ENCODE results near the gene DPEP3. TPM values are rescaled to one million over a fixed set of nuclear protein-coding genes. Genes with fewer than 3 reads are reported as not detected.
"Not testable (repeated sequence)": the region's sequence is repeated elsewhere in the genome, so short reads cannot be mapped to it uniquely, and the experiment has no call there.

The DPEP3 gene
- total and polyA plus RNA-seq, 10 donors = 0.26 to 2.2 (median 0.93) TPM

DNA sequence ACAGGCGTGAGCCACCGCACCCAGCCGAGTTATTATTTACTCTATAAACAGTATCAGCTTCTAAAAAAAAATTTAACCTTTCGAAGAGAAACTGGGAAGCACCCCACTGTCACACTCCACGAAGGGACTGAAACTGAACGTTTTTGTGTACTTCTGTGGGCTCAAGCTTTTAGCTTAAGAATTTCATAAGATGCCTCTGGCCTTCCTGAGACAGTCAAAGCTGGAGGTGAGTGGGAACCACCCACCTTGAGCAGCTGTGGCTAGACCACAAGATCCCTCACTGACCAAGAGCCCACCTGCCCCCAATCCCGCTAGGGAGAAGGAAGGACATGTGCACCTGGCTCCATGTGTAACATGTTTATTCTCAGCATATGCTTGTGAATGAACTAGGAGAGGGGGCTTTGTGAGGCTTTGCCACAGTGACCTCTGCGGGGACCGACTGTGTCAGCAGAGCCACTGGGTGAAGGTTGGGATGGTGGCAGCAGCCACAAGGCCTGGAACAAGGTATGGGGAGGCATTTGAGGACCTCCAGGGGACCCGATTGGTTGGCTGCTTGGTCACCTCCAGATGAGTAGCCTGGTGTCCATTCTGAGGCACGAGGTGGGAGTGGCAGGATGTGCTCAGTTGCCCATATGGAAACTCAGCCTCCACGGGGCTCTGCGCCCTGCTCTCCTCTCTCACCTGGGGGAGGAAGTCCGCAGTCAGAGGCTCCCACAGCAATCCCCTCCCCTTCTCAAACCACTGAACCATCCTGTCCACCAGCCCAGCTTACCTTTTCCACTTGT, 4.8 kb downstream of the DPEP3 start:
- H3K9me3 ChIP-seq = no peaks in the 10 kb centered on the region
- H3K36me3 ChIP-seq = no peaks in the 10 kb centered on the region
- H3K4me1 ChIP-seq = no peaks in the 10 kb centered on the region
- TF ChIP-seq POLR2A (IDR thresholded peaks at IDR 0.05) (no peak), POLR2AphosphoS5 (IDR thresholded peaks at IDR 0.05) (no peak)
- TF ChIP-seq, protein P1, sequence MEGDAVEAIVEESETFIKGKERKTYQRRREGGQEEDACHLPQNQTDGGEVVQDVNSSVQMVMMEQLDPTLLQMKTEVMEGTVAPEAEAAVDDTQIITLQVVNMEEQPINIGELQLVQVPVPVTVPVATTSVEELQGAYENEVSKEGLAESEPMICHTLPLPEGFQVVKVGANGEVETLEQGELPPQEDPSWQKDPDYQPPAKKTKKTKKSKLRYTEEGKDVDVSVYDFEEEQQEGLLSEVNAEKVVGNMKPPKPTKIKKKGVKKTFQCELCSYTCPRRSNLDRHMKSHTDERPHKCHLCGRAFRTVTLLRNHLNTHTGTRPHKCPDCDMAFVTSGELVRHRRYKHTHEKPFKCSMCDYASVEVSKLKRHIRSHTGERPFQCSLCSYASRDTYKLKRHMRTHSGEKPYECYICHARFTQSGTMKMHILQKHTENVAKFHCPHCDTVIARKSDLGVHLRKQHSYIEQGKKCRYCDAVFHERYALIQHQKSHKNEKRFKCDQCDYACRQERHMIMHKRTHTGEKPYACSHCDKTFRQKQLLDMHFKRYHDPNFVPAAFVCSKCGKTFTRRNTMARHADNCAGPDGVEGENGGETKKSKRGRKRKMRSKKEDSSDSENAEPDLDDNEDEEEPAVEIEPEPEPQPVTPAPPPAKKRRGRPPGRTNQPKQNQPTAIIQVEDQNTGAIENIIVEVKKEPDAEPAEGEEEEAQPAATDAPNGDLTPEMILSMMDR (IDR thresholded peaks at IDR 0.05 in 8 of 11, conservative IDR thresholded peaks at IDR 0.05 in 3 of 11) = no peak
- intact Hi-C loops (cut with DNase I; ENCODE audit: low total_unique reads) = no loop called here
- peak; percentile 66 for DNase-seq
- H3K27me3 ChIP-seq (replicated peaks in 1 of 7) = no peaks in the 10 kb centered on the region
- no peak overlapping the region for H3K27ac ChIP-seq
- WGBS, 5 donors = 65 to 77% (median 74%) methylated on average over 14 of the region's 14 CpGs
- H3K4me3 ChIP-seq = no peak overlapping the region

DNA sequence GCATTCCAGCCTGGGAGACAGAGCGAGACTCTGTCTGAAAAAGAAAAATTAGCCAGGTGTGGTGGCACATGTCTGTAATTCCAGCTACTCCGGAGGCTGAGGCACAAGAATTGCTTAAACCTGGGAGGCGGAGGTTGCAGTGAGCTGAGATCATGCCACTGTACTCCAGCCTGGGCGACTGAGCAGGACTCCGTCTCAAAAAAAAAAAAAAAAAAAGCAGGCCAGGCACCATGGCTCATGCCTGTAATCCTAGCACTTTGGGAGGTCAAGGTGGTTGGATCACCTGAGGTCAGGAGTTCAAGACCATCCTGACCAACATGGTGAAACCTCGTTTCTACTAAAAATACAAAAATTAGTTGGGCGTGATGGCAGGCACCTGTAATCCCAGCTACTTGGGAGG, 8.0 kb downstream of the DPEP3 start:
- H3K36me3 ChIP-seq; H3K9me3 ChIP-seq; intact Hi-C loops (cut with DNase I; ENCODE audit: low total_unique reads); H3K4me3 ChIP-seq; H3K27ac ChIP-seq; H3K27me3 ChIP-seq (replicated peaks in 1 of 7); DNase-seq: not testable (repeated sequence)
- 89 to 98% (median 92%) methylated on average over 7 of the region's 7 CpGs for WGBS, 5 donors
- H3K4me1 ChIP-seq = peaks cover 4 to 19% (median 14%) of the 10 kb centered on the region in 6 donors

DNA sequence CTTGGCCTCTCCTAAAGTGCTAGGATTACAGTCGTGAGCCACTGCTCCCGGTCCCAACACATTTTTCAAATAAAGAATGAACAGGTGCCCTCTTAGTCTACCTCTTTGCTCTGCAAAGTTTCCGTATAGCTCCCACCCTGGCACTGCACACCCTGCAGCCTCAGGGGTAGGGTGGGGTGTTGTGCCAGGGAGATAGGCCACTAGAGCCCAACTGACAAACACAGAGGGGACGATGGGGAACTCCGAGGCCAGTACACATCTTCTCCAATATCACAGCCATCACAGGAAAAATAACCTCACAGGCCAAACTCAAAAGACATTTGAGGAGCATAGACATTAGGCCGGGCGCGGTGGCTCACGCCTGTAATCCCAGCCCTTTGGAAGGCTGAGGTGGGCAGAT, 9.2 kb downstream of the DPEP3 start:
- DNase-seq = no peak
- no peaks in the 10 kb centered on the region for H3K27me3 ChIP-seq (replicated peaks in 1 of 7)
- no peak overlapping the region for H3K27ac ChIP-seq
- WGBS, 5 donors = 93 to 96% (median 96%) methylated on average over 9 of the region's 9 CpGs
- no peaks in the 10 kb centered on the region for H3K9me3 ChIP-seq
- peaks cover 16 to 31% (median 26%) of the 10 kb centered on the region in 6 donors for H3K4me1 ChIP-seq
- TF ChIP-seq POLR2A (IDR thresholded peaks at IDR 0.05) (no peak), POLR2AphosphoS5 (IDR thresholded peaks at IDR 0.05) (no peak)
- TF ChIP-seq, protein P1 (IDR thresholded peaks at IDR 0.05 in 8 of 11, conservative IDR thresholded peaks at IDR 0.05 in 3 of 11) = no peak
- intact Hi-C loops (cut with DNase I; ENCODE audit: low total_unique reads) = no loop called here
- no peaks in the 10 kb centered on the region for H3K36me3 ChIP-seq
- no peak overlapping the region for H3K4me3 ChIP-seq

DNA sequence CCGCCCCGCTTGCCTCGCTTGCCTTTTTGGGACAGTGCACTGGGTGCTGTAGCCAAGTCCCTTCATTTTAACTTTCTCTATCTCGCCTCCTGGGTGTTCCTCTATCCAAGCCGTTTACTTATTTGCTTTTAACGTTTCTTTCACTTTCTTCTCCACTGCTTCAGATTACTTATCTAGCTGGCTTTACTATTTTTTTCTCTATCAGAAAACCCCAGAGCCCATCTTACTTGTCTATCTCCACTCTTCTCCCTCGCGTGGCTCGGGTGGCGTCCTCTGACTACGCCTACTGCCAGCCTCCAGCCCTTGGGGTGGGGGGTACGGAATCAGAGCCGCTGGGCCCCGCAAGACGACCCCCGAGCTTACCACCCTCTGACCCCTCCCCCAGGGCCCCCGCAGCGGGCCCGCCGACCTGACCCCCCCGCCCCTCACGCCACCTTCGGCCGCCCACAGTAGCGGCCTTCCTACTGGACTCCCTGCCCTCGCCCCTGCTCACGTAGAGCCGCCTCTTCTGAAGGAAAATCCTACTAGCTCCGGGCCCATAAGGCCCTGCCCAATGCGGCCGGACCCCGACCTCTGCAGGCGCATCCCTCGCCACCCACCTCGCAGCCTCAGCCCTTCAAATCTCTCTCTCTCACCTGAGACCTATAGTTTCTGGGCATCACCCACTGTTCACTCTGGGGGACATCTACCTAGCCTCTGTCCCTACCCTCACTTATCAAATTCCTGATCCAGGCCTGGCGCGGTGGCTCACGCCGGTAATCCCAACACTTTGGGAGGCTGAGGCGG, 10.9 kb downstream of the DPEP3 start:
- TF ChIP-seq, protein P1 (IDR thresholded peaks at IDR 0.05 in 8 of 11, conservative IDR thresholded peaks at IDR 0.05 in 3 of 11) = no peak
- TF ChIP-seq POLR2A (IDR thresholded peaks at IDR 0.05) = no peak
- TF ChIP-seq POLR2AphosphoS5 (IDR thresholded peaks at IDR 0.05) = no peak
- H3K27ac ChIP-seq = peak overlapping the region; percentile 84 to 92 (median 88)
- no peaks in the 10 kb centered on the region for H3K27me3 ChIP-seq (replicated peaks in 1 of 7)
- intact Hi-C loops (cut with DNase I; ENCODE audit: low total_unique reads) = no loop called here
- WGBS, 5 donors = 49 to 52% (median 51%) methylated on average over 40 of the region's 40 CpGs
- H3K4me3 ChIP-seq = peak overlapping the region; percentile 66 to 96 (median 84)
- H3K9me3 ChIP-seq = no peaks in the 10 kb centered on the region
- peaks cover 23 to 48% (median 36%) of the 10 kb centered on the region in 6 donors for H3K4me1 ChIP-seq
- H3K36me3 ChIP-seq = no peaks in the 10 kb centered on the region
- DNase-seq = peak; percentile 74
